HG02759 (cell line): ENCODE measurements around the gene RFTN1.

Source experiments
- ATAC-seq: cut with Tn5 transposase; IDR thresholded peaks from one replicate; pipeline ENCODE4 v1.9.1; 2021; ENCODE audit warnings: mild to moderate bottlenecking, moderate library complexity; ENCODE audit not compliant: unreplicated experiment

The RFTN1 gene

GRCh38 chr3:16468336-16469098 lies 45.0 kb downstream of the RFTN1 start:
- ATAC-seq = no peak

- ATAC-seq = peak; percentile 13
Observed at GRCh38 chr3:16468002-16468335, 45.5 kb downstream of the RFTN1 start.

DNA sequence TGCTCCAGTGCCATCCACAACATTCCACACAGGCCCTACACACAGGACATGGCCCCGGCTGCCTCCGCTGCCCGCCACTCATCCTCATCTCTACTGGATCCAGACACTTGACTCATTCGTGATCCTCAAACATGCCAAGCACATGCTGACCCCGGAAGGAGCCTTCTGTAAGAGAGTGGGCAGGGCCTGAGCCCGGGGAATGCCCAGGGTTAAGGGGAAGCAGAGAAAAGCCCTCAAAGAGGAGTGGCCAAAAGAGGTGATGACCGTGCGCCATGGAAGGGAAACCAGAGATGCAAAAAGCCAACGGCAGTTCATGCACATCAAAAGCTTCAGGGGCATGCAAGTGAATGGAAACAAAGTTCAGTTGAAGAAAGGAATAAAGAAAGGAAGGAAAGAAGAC lies 46.1 kb downstream of the RFTN1 start:
- ATAC-seq = peak; percentile 95

- no peak for ATAC-seq
Observed at GRCh38 chr3:16466822-16467221, 46.7 kb downstream of the RFTN1 start.

- no peak for ATAC-seq
Observed at GRCh38 chr3:16464511-16465148, 48.9 kb downstream of the RFTN1 start.

GRCh38 chr3:16463914-16464313 lies 49.6 kb downstream of the RFTN1 start:
- no peak for ATAC-seq

- no peak for ATAC-seq
Observed at GRCh38 chr3:16463119-16463518, 50.4 kb downstream of the RFTN1 start.

DNA sequence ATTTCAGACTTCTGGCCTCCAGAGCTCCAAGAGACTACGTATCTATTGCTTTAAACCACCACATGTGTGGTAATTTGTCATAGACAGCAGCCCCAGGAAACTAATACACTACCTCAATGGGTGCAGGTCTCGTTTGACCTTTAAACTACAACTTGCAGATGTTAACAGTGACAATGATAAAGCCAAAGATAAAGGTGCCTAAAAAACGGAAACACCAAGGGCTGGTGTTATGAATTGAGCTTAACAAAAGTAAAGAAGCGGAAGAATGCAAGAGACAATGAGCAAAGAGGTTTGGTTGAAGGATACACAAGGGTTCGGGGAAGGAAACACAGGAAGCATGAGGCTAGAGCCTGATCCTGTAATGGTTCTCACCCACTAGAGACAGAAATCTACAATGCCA lies 50.8 kb downstream of the RFTN1 start:
- ATAC-seq = no peak

DNA sequence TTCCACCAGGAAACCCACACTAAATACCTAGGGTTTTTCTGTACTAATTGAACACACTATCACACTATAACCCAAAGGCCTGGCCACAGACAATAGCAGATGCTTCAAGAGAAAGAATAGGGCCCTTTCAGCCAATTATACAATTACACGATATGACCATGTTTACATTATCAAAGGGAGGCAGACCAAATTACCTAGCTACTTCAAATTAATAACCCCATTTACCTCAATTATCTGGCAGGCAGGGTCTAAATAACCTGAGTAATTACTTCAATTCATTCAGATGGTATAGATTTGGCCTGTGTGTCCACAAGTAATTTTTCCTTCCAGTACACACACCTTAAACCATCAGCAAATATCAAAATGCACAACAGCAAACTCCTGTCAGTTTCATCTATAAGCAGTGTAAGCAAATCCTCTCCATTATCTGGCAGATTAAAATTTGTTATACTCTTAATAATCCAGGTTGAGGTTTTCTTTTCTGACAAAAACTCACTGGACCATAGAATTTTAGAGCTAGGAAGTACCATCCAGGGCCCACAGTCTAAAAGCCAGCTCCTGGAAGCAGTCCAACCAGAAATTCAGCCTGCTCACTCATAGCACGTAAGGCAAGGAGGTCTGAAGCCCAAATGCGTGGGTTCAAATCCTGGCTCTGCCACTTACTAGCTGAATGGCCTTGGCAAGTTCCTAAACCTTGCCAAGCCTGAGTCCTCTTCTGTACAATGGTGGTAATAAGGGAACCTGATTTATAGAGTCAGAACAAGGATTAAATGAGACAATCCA lies 51.8 kb downstream of the RFTN1 start:
- ATAC-seq = no peak

DNA sequence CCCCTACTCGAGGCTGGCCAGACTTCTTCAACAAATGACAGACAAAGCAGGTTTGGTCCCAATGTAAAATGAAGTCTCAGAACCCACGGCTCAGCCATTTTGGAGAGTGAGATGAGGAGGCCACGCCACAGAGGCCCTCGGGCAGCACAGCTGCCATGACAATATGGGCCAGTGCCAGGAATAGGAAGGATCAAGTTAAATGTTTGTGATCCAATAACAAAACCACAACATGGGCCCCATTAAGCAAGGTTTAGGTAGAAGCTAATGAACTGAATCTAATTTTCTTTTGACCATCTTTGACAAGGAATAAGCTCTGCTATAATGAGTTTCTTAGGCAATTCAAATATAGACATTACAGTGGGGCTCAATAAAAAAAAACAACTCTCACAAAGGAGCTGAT lies 52.6 kb downstream of the RFTN1 start:
- ATAC-seq = no peak

- ATAC-seq = no peak
Observed at GRCh38 chr3:16460273-16460672, 53.2 kb downstream of the RFTN1 start.

DNA sequence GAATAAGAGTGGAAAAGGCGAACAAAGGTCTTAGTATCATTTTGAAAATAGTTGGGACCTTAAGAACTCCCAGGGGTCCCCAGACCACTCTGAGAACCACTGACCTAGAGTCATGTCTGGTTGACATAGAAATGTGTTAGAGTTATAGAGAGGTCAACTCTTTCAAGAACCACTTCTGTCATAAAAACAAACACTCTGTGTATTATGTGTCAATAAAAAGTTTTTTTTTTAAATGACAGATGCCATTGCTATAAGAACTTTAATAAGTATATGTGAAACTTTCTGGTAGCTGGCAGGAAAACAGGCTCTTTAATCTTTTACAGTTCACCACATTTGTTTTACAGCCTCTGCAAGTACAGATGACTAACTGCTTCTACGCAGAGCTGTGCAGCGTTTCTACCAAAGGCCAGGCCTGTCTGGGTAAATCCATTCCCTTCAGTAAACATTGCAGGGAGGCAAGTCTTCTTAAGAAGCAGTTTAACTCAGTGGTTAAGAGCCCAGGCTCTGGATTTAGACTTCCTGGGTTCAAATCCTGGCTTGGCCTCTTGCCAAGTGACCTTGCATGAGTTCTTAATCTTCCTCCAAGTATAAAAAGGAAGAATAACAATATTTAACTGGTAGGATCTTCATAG lies 56.6 kb downstream of the RFTN1 start:
- no peak for ATAC-seq

- no peak for ATAC-seq
Observed at GRCh38 chr3:16455966-16456365, 57.5 kb downstream of the RFTN1 start.

DNA sequence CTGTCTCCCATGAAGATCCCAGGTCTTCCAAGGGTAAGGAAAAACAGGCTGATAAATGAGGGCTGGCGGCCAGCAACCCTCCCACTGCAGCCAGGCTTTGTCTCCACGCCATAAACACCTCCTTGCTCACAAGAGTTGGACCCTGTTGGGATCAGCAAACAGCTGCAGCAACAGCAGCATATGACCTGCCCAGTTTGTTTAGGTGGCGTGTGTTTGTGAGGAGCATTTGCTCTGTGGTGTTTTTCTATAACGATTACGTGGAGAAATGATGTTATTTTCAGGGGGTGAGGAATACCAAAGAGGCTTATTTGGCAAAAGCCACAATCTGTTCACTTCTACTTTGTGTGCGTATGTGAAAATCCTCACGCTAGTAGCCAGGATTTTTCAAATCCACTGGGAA lies 58.5 kb downstream of the RFTN1 start:
- ATAC-seq = no peak

DNA sequence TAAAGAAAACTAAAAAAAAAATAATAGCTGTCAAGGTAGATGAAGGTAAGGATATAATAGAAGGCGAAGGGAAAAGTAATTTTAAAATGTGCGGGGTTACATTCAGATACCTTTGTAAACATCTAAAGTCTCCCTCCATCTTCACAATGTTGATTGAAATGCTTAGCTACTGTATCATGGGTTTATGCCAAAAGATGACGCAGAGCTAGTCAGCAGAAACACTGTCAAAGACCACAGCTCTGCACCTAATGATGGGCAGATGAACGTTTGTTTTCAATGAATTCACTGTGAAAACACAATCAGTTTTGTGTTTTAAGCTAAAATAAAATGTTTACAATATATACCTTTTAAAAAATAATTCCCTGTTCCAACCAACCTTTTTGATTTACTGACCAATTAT lies 61.2 kb downstream of the RFTN1 start:
- ATAC-seq = no peak

GRCh38 chr3:16449369-16449768 lies 64.1 kb downstream of the RFTN1 start:
- no peak for ATAC-seq

GRCh38 chr3:16448639-16449070 lies 64.8 kb downstream of the RFTN1 start:
- no peak for ATAC-seq

DNA sequence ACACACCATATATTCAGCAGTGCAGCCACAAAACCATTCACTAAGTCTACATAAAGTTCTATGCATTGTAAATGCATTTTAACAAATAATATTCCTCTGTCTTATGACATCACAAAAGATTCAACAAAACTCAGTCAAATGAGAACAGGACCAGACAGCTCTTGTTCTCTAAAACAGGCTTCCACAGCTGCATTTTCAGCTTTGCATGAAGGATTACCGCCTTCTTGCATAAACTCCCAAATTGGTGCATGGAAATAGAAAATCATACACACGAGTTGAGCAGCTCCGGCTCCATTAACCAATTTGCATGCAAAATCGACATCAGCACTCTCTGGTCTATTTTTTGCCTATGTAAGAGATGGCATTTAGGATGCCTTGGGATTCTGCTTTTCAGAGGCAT lies 66.4 kb downstream of the RFTN1 start:
- no peak for ATAC-seq

- no peak for ATAC-seq
Observed at GRCh38 chr3:16444344-16444743, 69.2 kb downstream of the RFTN1 start.

DNA sequence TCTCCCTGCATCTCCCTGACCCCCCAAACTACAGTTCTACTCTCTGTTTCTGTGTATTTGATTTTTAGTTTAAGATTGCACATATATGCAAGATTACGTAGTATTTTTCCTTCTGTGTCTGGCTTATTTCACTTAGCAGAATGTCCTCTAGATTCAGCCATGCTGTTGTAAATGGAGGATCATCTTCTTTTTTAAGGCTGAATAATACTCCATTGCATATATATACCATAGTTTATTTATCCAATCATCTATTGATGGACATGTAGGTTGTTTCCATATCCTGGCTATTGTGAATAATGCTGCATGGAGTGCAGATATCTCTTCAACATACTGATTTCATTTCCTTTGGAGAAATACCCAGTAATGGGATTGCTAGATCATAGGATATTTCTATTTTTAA lies 70.8 kb downstream of the RFTN1 start:
- no peak for ATAC-seq

DNA sequence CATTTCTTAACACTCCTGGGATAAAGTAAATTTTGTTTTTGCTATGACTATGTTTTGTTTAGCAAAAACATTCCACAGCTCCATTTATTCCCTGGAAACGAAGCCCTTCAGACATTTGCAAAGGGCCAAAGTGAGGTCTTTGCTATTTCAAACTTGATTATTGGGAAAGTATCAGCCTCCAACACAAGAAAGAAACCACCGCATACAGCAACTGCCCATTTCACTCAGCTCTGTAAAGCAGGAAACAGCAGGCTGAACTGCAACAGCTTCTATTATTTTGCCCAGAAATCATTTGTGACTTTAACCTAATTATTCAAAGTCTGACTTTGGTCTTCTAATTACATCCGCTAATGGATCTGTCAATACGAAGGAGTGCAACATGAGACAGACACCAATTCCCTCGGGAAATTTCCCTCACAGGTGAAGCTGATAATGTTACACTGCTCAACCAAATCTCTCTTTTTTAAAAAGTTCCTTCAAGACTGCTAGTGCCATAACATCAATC lies 72.1 kb downstream of the RFTN1 start:
- ATAC-seq = no peak
